Epidermal melanocyte (primary cell): ENCODE measurements around the gene HELZ.
"Not testable (repeated sequence)": the region's sequence is repeated elsewhere in the genome, so short reads cannot be mapped to it uniquely, and the experiment has no call there.

ENCODE experiments used
- DNase-seq: peaks from one replicate; pipeline ENCODE4 v3.0.0; 2011; ENCODE audit warnings: low spot score; ENCODE audit not compliant: insufficient read length

HELZ gene

DNA sequence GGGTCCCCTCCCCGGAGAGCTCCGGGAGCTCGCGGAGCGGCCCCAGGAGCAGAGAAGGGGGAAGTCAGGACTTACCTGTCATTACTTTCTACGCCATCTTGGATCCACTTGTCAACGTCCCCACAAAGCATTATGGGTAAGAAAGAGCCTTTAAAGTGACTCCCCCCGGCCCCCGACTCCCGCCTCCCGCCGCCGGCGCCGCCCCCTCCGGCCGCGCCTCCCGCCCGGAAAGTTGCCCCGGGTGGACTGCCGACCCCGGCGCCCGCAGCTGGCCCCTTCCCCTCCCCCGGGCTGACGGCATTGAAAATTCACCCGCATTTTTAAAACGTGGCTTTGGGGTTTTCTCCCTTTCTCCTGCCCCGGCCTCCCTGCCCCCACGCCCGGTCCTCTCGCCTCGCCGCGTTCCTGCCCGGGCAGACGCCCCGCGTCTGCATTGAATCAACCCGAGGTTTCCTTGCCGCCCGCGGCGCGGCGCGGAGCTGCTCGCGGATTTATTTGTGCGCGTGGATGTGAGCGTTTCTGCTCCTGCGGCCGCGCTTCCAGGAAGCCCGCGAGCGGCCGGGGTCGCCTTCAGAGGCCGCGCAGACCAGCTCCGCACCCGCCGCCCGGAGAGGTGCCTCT lies at the start of gene HELZ:
HELZ (minus strand) TSS at position 124 of the 621 bp plus-strand sequence. CDS start 26,392 bp downstream, outside the sequence.
- peak; percentile 81 for DNase-seq

- no peak for DNase-seq
Observed at GRCh38 chr17:67293251-67294203, 48.5 kb upstream of the HELZ start.

DNA sequence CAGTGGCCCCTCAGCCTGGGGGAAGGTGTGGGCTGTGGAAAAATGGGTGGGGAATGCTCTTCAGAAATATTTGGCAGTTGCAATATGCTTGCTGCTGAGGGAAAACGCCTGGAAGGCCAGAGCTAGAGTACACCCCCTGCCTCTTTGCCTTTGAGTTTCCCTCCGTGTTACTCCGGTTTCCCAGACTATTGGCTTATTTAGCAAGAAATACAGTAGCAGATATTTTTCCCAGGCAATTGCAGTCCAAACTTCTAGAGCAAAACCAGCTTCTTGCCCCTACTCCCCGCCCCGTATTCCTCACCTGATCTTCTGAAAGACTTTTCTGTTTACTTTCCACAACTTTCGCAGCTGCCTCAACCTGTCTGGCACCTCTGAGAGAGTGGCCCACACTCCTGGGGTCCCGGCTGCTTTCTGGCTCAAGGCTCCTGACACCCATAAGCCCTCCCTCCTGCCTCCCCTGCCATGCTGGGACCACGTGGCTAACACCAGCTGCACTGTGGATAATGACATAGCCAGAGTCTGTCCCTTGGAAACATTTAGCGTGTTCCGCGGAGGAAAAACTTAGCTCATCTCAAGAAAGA lies 45.8 kb upstream of the HELZ start:
- DNase-seq: no peak

DNA sequence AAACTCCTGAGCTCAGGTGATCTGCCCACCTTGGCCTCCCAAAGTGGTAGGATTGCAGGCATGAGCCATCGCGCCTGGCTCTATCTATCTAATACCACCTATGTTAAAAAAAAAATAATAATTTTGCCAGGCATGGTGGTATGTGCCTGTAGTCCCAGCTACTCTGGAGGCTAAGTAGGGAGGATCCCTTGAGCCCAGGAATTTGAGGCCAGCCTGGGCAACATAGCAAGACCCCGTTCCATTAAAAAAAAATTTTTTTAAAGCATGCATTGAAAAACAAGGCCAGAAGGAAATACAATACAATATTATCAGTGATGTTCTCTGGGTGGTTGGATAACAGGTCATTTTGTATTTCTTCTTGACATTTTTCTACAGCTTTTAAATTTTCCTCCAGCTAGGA lies 45.2 kb upstream of the HELZ start:
- no peak for DNase-seq

DNA sequence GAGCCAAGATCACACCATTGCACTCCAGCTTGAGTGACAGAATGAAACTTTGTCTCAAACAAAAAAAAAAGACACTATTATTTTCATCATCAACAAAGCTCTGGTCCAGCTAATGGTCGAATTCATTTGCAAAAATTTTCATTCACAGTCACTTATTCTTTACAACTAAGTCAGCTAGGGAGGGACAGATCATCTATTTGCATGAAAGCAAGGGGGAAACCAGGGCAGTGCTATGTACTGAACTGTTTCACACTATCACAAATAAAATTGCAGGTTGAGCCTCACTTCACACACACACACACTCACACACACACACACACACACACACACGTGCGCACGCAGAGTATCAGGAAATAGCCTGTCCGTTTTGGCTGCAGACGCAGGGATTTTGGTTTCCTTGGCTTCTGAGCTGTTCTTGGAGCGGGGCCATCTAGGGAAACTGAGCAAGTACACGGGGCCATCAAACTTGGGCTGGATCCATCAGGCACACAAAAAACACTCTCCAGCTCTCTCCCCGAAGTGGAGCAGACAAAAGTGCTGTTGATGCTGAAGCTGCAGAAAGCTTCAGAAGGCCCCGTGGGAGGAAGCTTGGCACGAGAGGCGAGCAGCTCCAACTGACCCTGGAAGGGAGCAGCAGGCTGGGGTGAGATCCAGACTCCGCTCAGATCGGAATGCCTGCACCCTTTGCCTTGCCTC lies 44.3 kb upstream of the HELZ start:
- DNase-seq: peak; percentile 50

- not testable (repeated sequence) for DNase-seq
Observed at GRCh38 chr17:67286826-67287225, 41.8 kb upstream of the HELZ start.

- no peak for DNase-seq
Observed at GRCh38 chr17:67285360-67285759, 40.4 kb upstream of the HELZ start.

GRCh38 chr17:67283731-67284516 lies 38.9 kb upstream of the HELZ start:
- DNase-seq: no peak

DNA sequence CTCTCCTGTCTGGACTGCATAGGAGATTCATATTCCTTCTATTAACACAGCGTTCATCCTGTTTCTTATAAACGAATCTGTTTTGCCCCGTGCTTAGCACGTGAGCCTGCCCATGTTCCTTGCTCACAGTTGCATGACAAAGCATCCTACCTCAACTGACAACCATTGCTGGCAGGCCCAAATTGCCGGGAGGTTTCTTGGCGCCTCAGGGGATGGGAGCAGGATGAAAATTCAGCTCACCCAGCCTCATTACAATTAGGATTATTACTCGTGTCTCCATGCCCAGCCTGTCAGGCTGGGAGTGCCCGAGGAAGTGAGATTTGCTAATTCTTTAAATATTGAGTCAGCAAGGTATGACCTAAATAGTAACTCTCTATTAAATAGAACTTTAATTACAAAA lies 36.7 kb upstream of the HELZ start:
- no peak for DNase-seq

DNA sequence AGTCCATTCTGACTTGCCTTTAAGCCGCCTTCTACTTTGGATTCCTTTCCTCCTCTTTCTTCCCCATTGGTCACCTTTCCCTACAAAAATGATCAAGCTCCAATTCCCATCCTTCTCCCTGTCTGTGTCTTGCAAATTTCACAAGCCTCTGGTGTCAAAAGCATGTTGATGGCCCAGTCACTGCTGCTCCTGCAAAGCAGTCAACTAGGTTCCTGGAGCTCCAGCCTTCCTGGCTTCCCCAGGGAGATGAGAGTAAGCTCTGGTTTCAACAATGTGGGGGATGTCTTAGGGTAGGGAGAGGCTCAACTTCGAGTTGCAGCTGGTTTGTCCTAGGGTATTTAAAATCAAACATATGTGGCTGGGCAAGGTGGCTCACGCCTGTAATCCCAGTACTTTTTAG lies 36.1 kb upstream of the HELZ start:
- no peak for DNase-seq

DNA sequence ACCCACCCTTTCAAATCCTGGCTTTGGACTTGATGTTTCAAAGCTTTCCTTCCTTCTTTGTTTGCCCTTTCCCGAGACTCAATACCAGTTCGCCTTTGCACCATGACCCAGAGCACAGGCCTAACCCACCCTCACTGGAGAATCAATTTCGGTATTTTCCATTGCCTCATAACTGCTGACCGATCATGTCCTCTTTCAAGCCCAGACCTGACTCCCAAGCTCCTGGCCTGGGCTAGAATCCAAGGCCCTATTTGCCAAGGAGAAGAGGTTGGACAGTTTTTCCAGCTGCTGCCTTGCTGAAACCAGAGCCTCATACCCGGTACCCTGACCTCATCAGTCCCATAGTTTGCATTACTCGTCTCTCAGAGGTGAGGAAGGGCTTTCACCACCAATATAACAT lies 35.3 kb upstream of the HELZ start:
- DNase-seq: no peak

DNA sequence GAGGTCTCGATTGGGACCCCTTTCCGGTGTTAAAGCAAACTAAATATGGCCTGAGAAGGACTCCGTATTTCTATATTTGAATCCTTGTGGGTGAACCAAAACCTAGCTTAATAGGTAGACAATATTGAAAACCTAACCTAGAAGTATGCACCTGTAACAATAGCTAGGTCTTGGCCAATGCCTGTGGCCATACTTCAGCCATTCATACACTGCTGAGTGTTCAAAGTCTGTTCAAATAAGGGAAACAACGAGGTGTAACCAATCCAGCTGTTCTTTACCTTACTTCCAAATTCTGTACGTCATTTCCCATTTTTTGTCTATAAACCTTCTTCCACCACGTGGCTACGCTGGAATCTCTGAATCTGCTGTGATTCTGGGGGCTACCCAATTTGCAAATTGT lies 34.1 kb upstream of the HELZ start:
- DNase-seq: no peak

- no peak for DNase-seq
Observed at GRCh38 chr17:67278363-67278762, 33.4 kb upstream of the HELZ start.

- no peak for DNase-seq
Observed at GRCh38 chr17:67276075-67276474, 31.1 kb upstream of the HELZ start.

GRCh38 chr17:67274466-67274865 lies 29.5 kb upstream of the HELZ start:
- no peak for DNase-seq

DNA sequence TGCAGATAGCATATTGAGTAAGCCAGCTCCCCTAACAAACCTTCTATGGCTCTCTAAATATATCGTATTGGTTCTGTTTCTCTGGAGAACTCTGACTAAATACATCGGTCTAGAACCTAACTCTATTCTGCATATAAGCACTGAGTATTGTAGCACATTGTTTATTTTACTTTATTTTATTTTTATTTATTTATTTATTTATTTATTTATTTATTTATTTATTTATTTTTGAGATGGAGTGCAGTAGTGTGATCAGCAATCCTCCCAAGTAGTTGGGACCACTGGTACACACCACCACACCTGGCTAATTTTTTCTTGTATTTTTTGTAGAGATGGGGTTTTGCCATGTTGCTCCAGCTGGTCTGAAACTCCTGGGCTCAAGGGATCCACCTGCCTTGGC lies 28.9 kb upstream of the HELZ start:
- no peak for DNase-seq

GRCh38 chr17:67272312-67273047 lies 27.5 kb upstream of the HELZ start:
- no peak for DNase-seq

DNA sequence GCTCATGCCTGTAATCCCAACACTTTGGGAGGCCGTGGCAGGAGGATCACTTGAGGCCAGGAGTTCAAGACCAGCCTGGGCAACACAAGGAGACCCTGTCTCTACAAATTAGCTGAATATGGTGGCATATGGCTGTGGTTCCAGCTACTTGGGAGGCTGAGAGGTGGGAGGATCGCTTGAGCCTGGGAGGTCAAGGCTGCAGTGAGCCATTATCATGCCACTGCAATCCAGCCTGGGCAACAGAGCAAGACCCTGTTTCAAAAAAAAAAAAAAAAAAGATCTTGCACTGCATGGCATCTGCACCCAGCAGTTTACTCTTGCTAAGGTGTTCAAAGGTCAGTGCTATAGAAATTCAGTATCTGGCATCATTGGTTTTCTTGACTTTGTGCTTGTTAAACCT lies 26.2 kb upstream of the HELZ start:
- not testable (repeated sequence) for DNase-seq

DNA sequence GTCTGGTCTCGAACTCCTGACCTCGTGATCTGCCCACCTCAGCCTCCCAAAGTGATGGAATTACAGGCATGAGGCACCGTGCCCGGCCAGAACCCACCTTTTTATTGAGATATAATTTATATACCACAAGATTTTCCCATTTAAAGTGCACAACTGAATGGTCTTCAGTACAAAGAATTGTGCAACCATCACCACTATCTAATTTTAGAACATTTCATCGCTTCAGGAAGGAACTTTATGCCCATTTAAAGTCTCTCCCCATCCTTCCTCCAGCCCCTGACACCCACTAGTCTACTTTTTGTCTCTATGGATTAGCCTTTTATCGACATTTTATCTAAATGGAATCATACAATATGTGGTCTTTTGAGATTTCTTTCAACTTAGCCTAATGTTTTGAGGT lies 25.4 kb upstream of the HELZ start:
- no peak for DNase-seq

DNA sequence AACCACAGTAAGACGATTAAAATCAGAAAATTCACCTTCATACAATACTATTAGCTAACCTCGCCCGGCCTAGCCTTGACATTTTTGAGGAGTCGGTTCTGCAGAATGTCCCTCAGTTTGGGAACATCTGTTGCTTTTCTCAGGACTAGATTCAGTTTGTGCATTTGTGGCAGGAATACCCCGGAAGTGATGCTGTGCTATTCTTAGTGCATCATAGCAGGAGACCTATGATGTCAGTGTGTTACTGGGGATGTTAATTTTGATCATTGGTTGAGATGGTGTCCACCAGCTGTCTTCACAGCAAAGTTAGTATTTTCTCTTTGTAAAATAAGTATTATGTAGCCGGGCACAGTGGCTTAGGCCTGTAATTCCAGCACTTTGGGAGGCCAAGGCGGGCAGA lies 21.5 kb upstream of the HELZ start:
- no peak for DNase-seq
